Measurements from ENCODE around the gene MRFAP1L1. TPM values are rescaled to one million over a fixed set of nuclear protein-coding genes. Genes with fewer than 3 reads are reported as not detected.

MRFAP1L1 gene
- total RNA-seq, 6 donors from 2014 or later: 24.6 to 71.3 (median 50.8) TPM

- Histone ChIP-seq H3K9me3 (no peaks in the 10 kb centered on the region), H3K4me3 (no peak overlapping the region), H3K27ac (peak overlapping the region in 2 of 4 donors; percentile 23 to 31), H3K4me1 (peaks cover 20 to 40% (median 32%) of the 10 kb centered on the region in 4 donors), H3K27me3 (no peaks in the 10 kb centered on the region), H3K36me3 (no peaks in the 10 kb centered on the region)
- 64 to 76% methylated on average over 10 to 16 of the region's 25 CpGs for WGBS, 2 donors
- ATAC-seq (ENCODE audit: low FRiP score in 2 of 2) (peak; percentile 31 to 86), DNase-seq (peak; percentile 80 to 88)
- TF ChIP-seq POLR2AphosphoS5 (IDR thresholded peaks at IDR 0.05) (peak in 1 of 2 donors; percentile 34), EP300 (IDR thresholded peaks at IDR 0.05) (no peak), CTCF (IDR thresholded peaks at IDR 0.05) (peak in 1 of 6 experiments; percentile 3), POLR2A (IDR thresholded peaks at IDR 0.05) (peak in 1 of 4 donors; percentile 25)
Observed at GRCh38 chr4:6749340-6750171, 39.9 kb upstream of the MRFAP1L1 start.

- Histone ChIP-seq H3K36me3 (no peaks in the 10 kb centered on the region), H3K27ac (peak overlapping the region; percentile 56 to 69 (median 63)), H3K4me3 (no peak overlapping the region), H3K27me3 (no peaks in the 10 kb centered on the region), H3K4me1 (peaks cover 20 to 40% (median 32%) of the 10 kb centered on the region in 4 donors), H3K9me3 (no peaks in the 10 kb centered on the region)
- DNase-seq (peak in 1 of 2 donors; percentile 65), ATAC-seq (ENCODE audit: low FRiP score in 2 of 2) (no peak)
- TF ChIP-seq POLR2AphosphoS5 (IDR thresholded peaks at IDR 0.05): no peak
- TF ChIP-seq POLR2A (IDR thresholded peaks at IDR 0.05): no peak
- no peak for TF ChIP-seq EP300 (IDR thresholded peaks at IDR 0.05)
- no peak for TF ChIP-seq CTCF (IDR thresholded peaks at IDR 0.05)
- WGBS, 2 donors: 83 to 89% methylated on average over 7 to 9 of the region's 9 CpGs
Observed at GRCh38 chr4:6748286-6748685, 38.6 kb upstream of the MRFAP1L1 start.

- Histone ChIP-seq H3K36me3 (no peaks in the 10 kb centered on the region), H3K4me1 (peaks cover 20 to 40% (median 32%) of the 10 kb centered on the region in 4 donors), H3K27ac (peak overlapping the region; percentile 56 to 69 (median 63)), H3K9me3 (no peaks in the 10 kb centered on the region), H3K4me3 (no peak overlapping the region), H3K27me3 (no peaks in the 10 kb centered on the region)
- ATAC-seq (ENCODE audit: low FRiP score in 2 of 2) (peak; percentile 50 to 67), DNase-seq (peak in 1 of 2 donors; percentile 69)
- TF ChIP-seq CTCF (IDR thresholded peaks at IDR 0.05) (no peak), POLR2AphosphoS5 (IDR thresholded peaks at IDR 0.05) (peak in 1 of 2 donors; percentile 7)
- WGBS, 2 donors: 46 to 69% methylated on average over 8 to 11 of the region's 11 CpGs
Observed at GRCh38 chr4:6747294-6748051, 37.8 kb upstream of the MRFAP1L1 start.

GRCh38 chr4:6746721-6747293, 37.1 kb upstream of the MRFAP1L1 start:
- Histone ChIP-seq H3K27ac (peak overlapping the region in 3 of 4 donors; percentile 56 to 69 (median 65)), H3K4me3 (no peak overlapping the region), H3K27me3 (no peaks in the 10 kb centered on the region), H3K9me3 (no peaks in the 10 kb centered on the region), H3K4me1 (peaks cover 20 to 38% (median 29%) of the 10 kb centered on the region in 4 donors), H3K36me3 (no peaks in the 10 kb centered on the region)
- WGBS, 2 donors: 61 to 82% methylated on average over 5 to 19 of the region's 20 CpGs
- peak; percentile 54 to 91 for ATAC-seq (ENCODE audit: low FRiP score in 2 of 2)
- DNase-seq: peak; percentile 86 to 93
- peak in 1 of 4 donors; percentile 4 for TF ChIP-seq POLR2A (IDR thresholded peaks at IDR 0.05)
- TF ChIP-seq POLR2AphosphoS5 (IDR thresholded peaks at IDR 0.05): peak in 1 of 2 donors; percentile 33
- peak in 1 of 6 experiments; percentile 41 for TF ChIP-seq CTCF (IDR thresholded peaks at IDR 0.05)
- TF ChIP-seq EP300 (IDR thresholded peaks at IDR 0.05): no peak

Data from upper lobe of left lung (tissue), 6 donors.